ENCODE results near the gene IRF1. TPM values are rescaled to one million over a fixed set of nuclear protein-coding genes. Genes with fewer than 3 reads are reported as not detected.

IRF1 gene
- total RNA-seq, 1 experiment from 2014 or later, result 5.7 TPM

- no TSS peak for BruUV-seq (replicated peaks)
- TF ChIP-seq CTCF (conservative IDR thresholded peaks at IDR 0.05; ENCODE audit: low read depth, low read length) (no peak), EZH2 (IDR thresholded peaks at IDR 0.05; ENCODE audit: borderline replicate concordance, low read depth, low read length, poor library complexity, severe bottlenecking) (no peak)
- DNase-seq (ENCODE audit: low spot score), result no peak
- Histone ChIP-seq H3K36me3 (ENCODE audit: insufficient read depth, low read length, poor library complexity, severe bottlenecking) (no peaks in the 10 kb centered on the region), H3K9me3 (ENCODE audit: low read depth, low read length, poor library complexity, severe bottlenecking) (no peaks in the 10 kb centered on the region), H3K27ac (ENCODE audit: low read depth, low read length, poor library complexity, severe bottlenecking) (no peak overlapping the region), H3K4me1 (ENCODE audit: insufficient read depth, low read length, poor library complexity, severe bottlenecking) (peaks cover 7% of the 10 kb centered on the region), H3K27me3 (replicated peaks; ENCODE audit: insufficient read depth, low read depth, low read length, poor library complexity) (no peaks in the 10 kb centered on the region), H3K4me3 (ENCODE audit: low read depth, low read length, poor library complexity, severe bottlenecking) (no peak overlapping the region)
- ChIA-PET POLR2A (ENCODE audit: low non-redundant PET) (no interaction called here), CTCF (no interaction called here)
- intact Hi-C loops (cut with micrococcal nuclease; ENCODE audit: unreplicated experiment), result no loop called here
These were observed 39.2 kb downstream of the IRF1 start for GRCh38 chr5:132451387-132451786.

GRCh38 chr5:132449060-132449459 lies 41.5 kb downstream of the IRF1 start:
- no peak overlapping the region for H3K4me3 ChIP-seq (ENCODE audit: low read depth, low read length, poor library complexity, severe bottlenecking)
- intact Hi-C loops (cut with micrococcal nuclease; ENCODE audit: unreplicated experiment), result no loop called here
- no TSS peak for BruUV-seq (replicated peaks)
- ChIA-PET CTCF (no interaction called here), POLR2A (ENCODE audit: low non-redundant PET) (interaction anchor here (0.8 kb wide), 1 partner anchor 167 kb away, joined by 4 read pairs; no protein-coding TSS in a partner anchor)
- H3K4me1 ChIP-seq (ENCODE audit: insufficient read depth, low read length, poor library complexity, severe bottlenecking), result no peaks in the 10 kb centered on the region
- H3K27me3 ChIP-seq (replicated peaks; ENCODE audit: insufficient read depth, low read depth, low read length, poor library complexity), result no peaks in the 10 kb centered on the region
- no peaks in the 10 kb centered on the region for H3K9me3 ChIP-seq (ENCODE audit: low read depth, low read length, poor library complexity, severe bottlenecking)
- H3K36me3 ChIP-seq (ENCODE audit: insufficient read depth, low read length, poor library complexity, severe bottlenecking), result no peaks in the 10 kb centered on the region
- no peak overlapping the region for H3K27ac ChIP-seq (ENCODE audit: low read depth, low read length, poor library complexity, severe bottlenecking)
- TF ChIP-seq CTCF (conservative IDR thresholded peaks at IDR 0.05; ENCODE audit: low read depth, low read length) (no peak), EZH2 (IDR thresholded peaks at IDR 0.05; ENCODE audit: borderline replicate concordance, low read depth, low read length, poor library complexity, severe bottlenecking) (no peak)
- DNase-seq (ENCODE audit: low spot score), result no peak

- POLR2A ChIA-PET (ENCODE audit: low non-redundant PET), result no interaction called here
- Histone ChIP-seq H3K27me3 (replicated peaks; ENCODE audit: insufficient read depth, low read depth, low read length, poor library complexity) (no peaks in the 10 kb centered on the region), H3K4me1 (ENCODE audit: insufficient read depth, low read length, poor library complexity, severe bottlenecking) (no peaks in the 10 kb centered on the region), H3K27ac (ENCODE audit: low read depth, low read length, poor library complexity, severe bottlenecking) (no peak overlapping the region), H3K36me3 (ENCODE audit: insufficient read depth, low read length, poor library complexity, severe bottlenecking) (no peaks in the 10 kb centered on the region), H3K4me3 (ENCODE audit: low read depth, low read length, poor library complexity, severe bottlenecking) (no peak overlapping the region), H3K9me3 (ENCODE audit: low read depth, low read length, poor library complexity, severe bottlenecking) (no peaks in the 10 kb centered on the region)
- TF ChIP-seq CTCF (conservative IDR thresholded peaks at IDR 0.05; ENCODE audit: low read depth, low read length), result no peak
- TF ChIP-seq EZH2 (IDR thresholded peaks at IDR 0.05; ENCODE audit: borderline replicate concordance, low read depth, low read length, poor library complexity, severe bottlenecking), result no peak
- BruUV-seq (replicated peaks), result no TSS peak
- CTCF ChIA-PET, result no interaction called here
- DNase-seq (ENCODE audit: low spot score), result no peak
- intact Hi-C loops (cut with micrococcal nuclease; ENCODE audit: unreplicated experiment), result no loop called here
These were observed 43.4 kb downstream of the IRF1 start for GRCh38 chr5:132447196-132447595.

Data from A673 (cell line).